GM18517 (cell line): ENCODE results near the gene SETX.
"Not testable (repeated sequence)": the region's sequence is repeated elsewhere in the genome, so short reads cannot be mapped to it uniquely, and the experiment has no call there.

Source experiments
- ATAC-seq: cut with Tn5 transposase; IDR thresholded peaks from one replicate; pipeline ENCODE4 v1.9.1; 2021; ENCODE audit warnings: mild to moderate bottlenecking, moderate library complexity; ENCODE audit not compliant: unreplicated experiment

Gene SETX

GRCh38 chr9:132287256-132287760 lies 67.5 kb downstream of the SETX start:
- ATAC-seq: no peak

- no peak for ATAC-seq
These were observed 70.9 kb downstream of the SETX start for GRCh38 chr9:132283863-132284262.

GRCh38 chr9:132283165-132283564 lies 71.6 kb downstream of the SETX start:
- no peak for ATAC-seq

GRCh38 chr9:132274861-132275260 lies 79.9 kb downstream of the SETX start:
- ATAC-seq: no peak

- ATAC-seq: not testable (repeated sequence)
These were observed 84.9 kb downstream of the SETX start for GRCh38 chr9:132269704-132270516.

- no peak for ATAC-seq
These were observed 85.9 kb downstream of the SETX start for GRCh38 chr9:132268725-132269352.

- ATAC-seq: no peak
These were observed 87.1 kb downstream of the SETX start for GRCh38 chr9:132267660-132268059.

GRCh38 chr9:132266017-132266416 lies 88.8 kb downstream of the SETX start:
- ATAC-seq: no peak

- ATAC-seq: no peak
These were observed 93.9 kb downstream of the SETX start for GRCh38 chr9:132260846-132261245.

GRCh38 chr9:132250324-132251262 lies 104.2 kb downstream of the SETX start:
- no peak for ATAC-seq

- ATAC-seq: no peak
These were observed 105.1 kb downstream of the SETX start for GRCh38 chr9:132249690-132250089.

GRCh38 chr9:132249123-132249522 lies 105.7 kb downstream of the SETX start:
- no peak for ATAC-seq

- no peak for ATAC-seq
These were observed 106.8 kb downstream of the SETX start for GRCh38 chr9:132247942-132248341.

- no peak for ATAC-seq
These were observed 109.3 kb downstream of the SETX start for GRCh38 chr9:132245465-132245864.

- no peak for ATAC-seq
These were observed 110.0 kb downstream of the SETX start for GRCh38 chr9:132244582-132245455.

- ATAC-seq: no peak
These were observed 111.4 kb downstream of the SETX start for GRCh38 chr9:132243156-132244074.

GRCh38 chr9:132242621-132243155 lies 112.1 kb downstream of the SETX start:
- no peak for ATAC-seq

GRCh38 chr9:132241840-132242620 lies 112.8 kb downstream of the SETX start:
- ATAC-seq: peak; percentile 6
